H1 (cell line): ENCODE measurements around the gene RBM20.

Experiments
- ZNF274 ChIP-seq: IDR thresholded peaks from 2 replicates; pipeline ENCODE4 v1.7.0; 2012; ENCODE audit warnings: low read length, borderline replicate concordance; ENCODE audit errors: extremely low read depth
- TF ChIP-seq, protein P1 (sequence below): IDR thresholded peaks from 2 replicates; pipeline ENCODE4 v1.6.1; 2012; ENCODE audit warnings: low read length, inconsistent platforms

DNA sequence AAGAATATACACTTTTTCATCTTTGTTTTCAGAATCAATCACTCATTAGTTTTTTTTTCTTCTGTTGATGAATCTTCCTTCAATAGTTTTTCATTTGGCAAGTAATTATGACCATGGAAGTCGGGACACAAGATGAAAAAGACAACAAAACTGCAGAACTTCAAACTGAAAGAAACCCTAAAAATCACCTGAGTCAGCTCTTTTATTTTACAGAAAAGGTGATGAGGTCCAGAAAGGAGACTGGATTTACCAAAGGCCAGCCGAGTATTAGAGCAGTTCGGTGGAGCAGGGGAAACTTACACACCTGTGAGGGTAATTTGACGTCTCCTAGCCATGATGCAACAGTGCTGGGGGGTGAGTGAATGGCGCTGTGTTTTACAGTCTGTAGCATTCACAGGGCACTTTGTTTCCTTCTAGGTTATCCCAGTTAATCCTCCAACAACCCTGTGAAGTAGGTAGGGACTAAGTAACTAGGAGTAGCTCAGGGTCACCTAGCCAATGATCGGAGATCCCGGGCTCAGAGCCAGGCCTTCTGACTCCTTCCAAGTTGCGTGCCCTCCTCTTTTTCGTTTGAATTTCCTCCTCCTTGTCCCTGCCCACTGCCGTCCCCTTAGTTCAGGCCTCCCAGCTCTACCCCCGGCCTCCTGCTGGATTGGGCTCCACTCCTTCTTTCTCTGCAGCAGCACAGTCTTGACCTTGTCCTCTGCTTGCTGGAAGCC, 14.0 kb downstream of the RBM20 start:
- TF ChIP-seq ZNF274 = no peak
- TF ChIP-seq, protein P1, sequence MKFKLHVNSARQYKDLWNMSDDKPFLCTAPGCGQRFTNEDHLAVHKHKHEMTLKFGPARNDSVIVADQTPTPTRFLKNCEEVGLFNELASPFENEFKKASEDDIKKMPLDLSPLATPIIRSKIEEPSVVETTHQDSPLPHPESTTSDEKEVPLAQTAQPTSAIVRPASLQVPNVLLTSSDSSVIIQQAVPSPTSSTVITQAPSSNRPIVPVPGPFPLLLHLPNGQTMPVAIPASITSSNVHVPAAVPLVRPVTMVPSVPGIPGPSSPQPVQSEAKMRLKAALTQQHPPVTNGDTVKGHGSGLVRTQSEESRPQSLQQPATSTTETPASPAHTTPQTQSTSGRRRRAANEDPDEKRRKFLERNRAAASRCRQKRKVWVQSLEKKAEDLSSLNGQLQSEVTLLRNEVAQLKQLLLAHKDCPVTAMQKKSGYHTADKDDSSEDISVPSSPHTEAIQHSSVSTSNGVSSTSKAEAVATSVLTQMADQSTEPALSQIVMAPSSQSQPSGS = no peak
